Esophagus muscularis mucosa (tissue), 4 donors: ENCODE data around the gene IL2RA. TPM values are rescaled to one million over a fixed set of nuclear protein-coding genes. Genes with fewer than 3 reads are reported as not detected.

Source experiments
- DNase-seq: peaks from one replicate; pipeline ENCODE4 v3.0.0-alpha.2; 2017; ENCODE audit errors: extremely low spot score
- H3K27ac ChIP-seq, 4 donors: fragments of 200-600 bp; sonication (generic); replicated peaks in 1 of 4; 1 replicate in 3 of 4; 2 replicates in 1 of 4; pipeline ENCODE4 v1.5.1; 2016 to 2019; ENCODE audit warnings: mild to moderate bottlenecking in 1 of 4
- H3K27me3 ChIP-seq, 4 donors: fragments of 200-600 bp; sonication (generic); one replicate each; pipeline versions ENCODE4 v1.5.1 to v1.6.0; 2016 to 2019
- H3K36me3 ChIP-seq, 4 donors: fragments of 200-600 bp; sonication (generic); one replicate each; pipeline ENCODE4 v1.5.1; 2016 to 2019
- H3K4me1 ChIP-seq, 4 donors: fragments of 200-600 bp; sonication (generic); one replicate each; pipeline ENCODE4 v1.5.1; 2016 to 2019
- H3K4me3 ChIP-seq, 4 donors: fragments of 200-600 bp; sonication (generic); 1 replicate in 2 of 4; 2 replicates in 2 of 4; pipeline ENCODE4 v1.5.1; 2016 to 2019; ENCODE audit warnings: mild to moderate bottlenecking in 4 of 4, moderate library complexity in 1 of 4
- H3K9me3 ChIP-seq, 4 donors: fragments of 200-600 bp; sonication (generic); 1 replicate in 3 of 4; 2 replicates in 1 of 4; pipeline ENCODE4 v1.5.1; 2016 to 2019
- EP300 ChIP-seq: sonication (generic); formaldehyde crosslinking; IDR thresholded peaks from one replicate; pipeline ENCODE4 v1.6.1; 2017; ENCODE audit warnings: antibody characterized with exemption
- POLR2A ChIP-seq: fragments of 450-650 bp; IDR thresholded peaks from one replicate; pipeline ENCODE4 v1.6.1; 2017; ENCODE audit warnings: antibody characterized with exemption, moderate library complexity, mild to moderate bottlenecking, low read depth
- POLR2AphosphoS5 ChIP-seq, 2 donors: sonication (generic); formaldehyde crosslinking; IDR thresholded peaks; one replicate each; pipeline ENCODE4 v1.6.1; 2017; ENCODE audit warnings: antibody characterized with exemption in 2 of 2
- WGBS: methylation state at CpG from one replicate; pipeline ENCODE4 v1.1.5; 2018; 5-methylcytosine and 5-hydroxymethylcytosine counted together
- intact Hi-C: fragments of 100-400 bp; cut with DNase I; formaldehyde crosslinking; loops from one replicate; pipeline ENCODE4 v1.15.1; 2023
- total RNA-seq, 4 donors: library from RNA; depleted of rRNA; stranded (reverse); fragments of >200 nt; gene quantifications; one replicate each; pipeline versions ENCODE4 v1.1.0 to v1.2.1, GENCODE V29; 2016
- TF ChIP-seq, protein P1 (sequence below), 3 experiments: fragments of 200-600 bp in 2 of 3; fragments of 450-650 bp in 1 of 3; sonication (generic) in 2 of 3; IDR thresholded peaks; one replicate each; pipeline ENCODE4 v1.5.1; 2017 to 2019; ENCODE audit warnings: antibody characterized with exemption in 3 of 3, mild to moderate bottlenecking in 2 of 3, moderate library complexity in 1 of 3

The IL2RA gene
- total RNA-seq, 4 donors from 2014 or later = 0.39 to 17.4 (median 1.1) TPM

DNA sequence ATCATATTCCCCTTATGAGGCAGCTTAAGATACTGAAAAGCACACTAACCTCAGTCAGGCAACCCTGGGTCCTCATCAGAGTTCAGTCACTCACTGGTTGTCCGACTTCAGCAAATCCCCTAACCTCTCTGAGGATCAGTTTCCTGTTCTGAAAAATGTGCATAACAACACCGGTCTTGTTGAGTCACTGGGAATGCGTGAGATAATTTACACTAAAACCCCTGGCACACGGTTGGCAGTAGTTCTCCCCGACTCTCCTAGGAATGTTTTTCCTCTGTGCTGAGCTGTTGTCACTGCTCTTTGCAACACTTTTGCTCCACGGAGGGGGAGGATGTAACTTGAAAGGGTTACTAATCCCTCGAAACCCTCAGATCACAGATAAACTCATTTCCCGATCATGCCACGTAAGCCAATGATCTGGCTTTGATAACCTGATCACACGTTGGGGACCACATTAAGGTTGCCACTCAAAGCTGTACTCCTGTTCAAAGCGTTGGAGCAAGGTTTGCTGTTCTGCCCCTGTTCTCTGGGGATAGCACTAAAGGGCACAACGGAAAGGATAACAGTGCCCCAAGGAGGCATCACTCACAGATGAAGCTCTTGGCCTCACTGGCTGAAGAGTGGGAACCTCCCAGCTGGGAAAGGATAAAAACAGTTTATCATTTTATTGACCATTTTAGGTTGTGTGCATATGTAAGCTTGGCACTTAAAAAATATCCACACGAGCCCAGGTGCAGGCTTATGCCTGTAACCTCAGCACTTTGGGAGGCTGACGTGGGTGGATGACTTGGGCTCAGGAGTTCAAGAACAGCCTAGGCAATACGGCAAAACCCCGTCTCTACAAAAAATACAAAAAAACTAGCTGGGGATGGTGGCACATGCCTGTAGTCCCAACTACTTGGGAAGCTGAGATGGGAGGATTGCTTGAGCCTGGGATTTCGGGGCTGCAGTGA is 21.6 kb upstream of the IL2RA start:
- peaks cover 0 to 34% (median 0%) of the 10 kb centered on the region in 4 donors for H3K27me3 ChIP-seq
- no peak for TF ChIP-seq POLR2AphosphoS5 (IDR thresholded peaks at IDR 0.05)
- no peaks in the 10 kb centered on the region for H3K9me3 ChIP-seq
- H3K27ac ChIP-seq = no peak overlapping the region
- no peak overlapping the region for H3K4me3 ChIP-seq
- H3K4me1 ChIP-seq = peaks cover 17 to 25% (median 18%) of the 10 kb centered on the region in 4 donors
- WGBS = 61% methylated on average over 16 of the region's 17 CpGs
- intact Hi-C loops = no loop called here
- DNase-seq = no peak
- no peaks in the 10 kb centered on the region for H3K36me3 ChIP-seq

DNA sequence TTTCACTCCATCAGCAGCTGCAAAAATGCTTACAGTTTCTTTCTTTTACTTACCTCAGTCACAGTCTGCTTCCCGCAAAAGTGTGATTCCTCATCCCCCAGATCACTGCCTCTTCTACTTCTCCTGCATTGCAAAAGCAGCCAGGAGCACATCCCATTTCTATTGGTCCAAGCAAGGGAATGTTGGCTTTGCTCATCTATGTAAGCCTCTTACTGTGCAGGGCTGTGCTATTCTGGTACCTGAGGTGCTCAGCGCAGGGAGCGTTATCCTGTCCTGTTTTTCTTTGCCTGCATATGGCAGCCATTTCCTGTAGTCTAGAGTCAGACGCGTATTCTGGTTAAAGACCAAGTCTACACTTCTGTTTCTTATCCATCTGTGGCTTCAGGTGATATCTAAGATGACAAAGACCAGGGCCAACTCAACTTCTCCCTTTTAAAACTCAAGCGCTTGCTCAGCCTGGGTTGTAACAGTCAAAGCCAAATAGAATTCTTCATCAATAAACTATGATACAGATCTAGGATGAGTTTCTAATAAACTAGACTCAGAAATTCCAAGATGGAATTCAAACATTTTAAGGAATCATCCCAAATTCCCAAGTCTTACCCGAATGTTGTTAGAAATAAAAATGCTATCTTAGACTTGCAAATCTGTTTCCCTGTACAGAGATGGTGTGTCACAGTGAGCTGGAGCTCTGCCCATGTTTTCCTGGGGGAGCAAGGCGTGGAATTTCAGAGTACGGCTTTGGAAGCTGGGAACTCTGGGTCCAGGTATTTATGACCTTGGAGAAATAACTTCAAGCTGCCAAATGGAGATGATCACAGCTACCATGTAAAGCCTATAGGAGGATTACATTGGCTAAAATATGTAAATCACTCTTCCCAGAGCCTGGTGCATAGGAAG is 20.6 kb upstream of the IL2RA start:
- H3K9me3 ChIP-seq = no peaks in the 10 kb centered on the region
- no peak overlapping the region for H3K4me3 ChIP-seq
- H3K4me1 ChIP-seq = peaks cover 11 to 19% (median 16%) of the 10 kb centered on the region in 4 donors
- no peak for TF ChIP-seq POLR2A
- TF ChIP-seq, protein P1, sequence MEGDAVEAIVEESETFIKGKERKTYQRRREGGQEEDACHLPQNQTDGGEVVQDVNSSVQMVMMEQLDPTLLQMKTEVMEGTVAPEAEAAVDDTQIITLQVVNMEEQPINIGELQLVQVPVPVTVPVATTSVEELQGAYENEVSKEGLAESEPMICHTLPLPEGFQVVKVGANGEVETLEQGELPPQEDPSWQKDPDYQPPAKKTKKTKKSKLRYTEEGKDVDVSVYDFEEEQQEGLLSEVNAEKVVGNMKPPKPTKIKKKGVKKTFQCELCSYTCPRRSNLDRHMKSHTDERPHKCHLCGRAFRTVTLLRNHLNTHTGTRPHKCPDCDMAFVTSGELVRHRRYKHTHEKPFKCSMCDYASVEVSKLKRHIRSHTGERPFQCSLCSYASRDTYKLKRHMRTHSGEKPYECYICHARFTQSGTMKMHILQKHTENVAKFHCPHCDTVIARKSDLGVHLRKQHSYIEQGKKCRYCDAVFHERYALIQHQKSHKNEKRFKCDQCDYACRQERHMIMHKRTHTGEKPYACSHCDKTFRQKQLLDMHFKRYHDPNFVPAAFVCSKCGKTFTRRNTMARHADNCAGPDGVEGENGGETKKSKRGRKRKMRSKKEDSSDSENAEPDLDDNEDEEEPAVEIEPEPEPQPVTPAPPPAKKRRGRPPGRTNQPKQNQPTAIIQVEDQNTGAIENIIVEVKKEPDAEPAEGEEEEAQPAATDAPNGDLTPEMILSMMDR (IDR thresholded peaks at IDR 0.05) = no peak
- TF ChIP-seq POLR2AphosphoS5 (IDR thresholded peaks at IDR 0.05) = no peak
- no peak for TF ChIP-seq EP300
- no peak for DNase-seq
- H3K36me3 ChIP-seq = no peaks in the 10 kb centered on the region
- intact Hi-C loops = no loop called here
- 72% methylated on average over 9 of the region's 9 CpGs for WGBS
- H3K27me3 ChIP-seq = peaks cover 0 to 35% (median 0%) of the 10 kb centered on the region in 4 donors
- no peak overlapping the region for H3K27ac ChIP-seq

DNA sequence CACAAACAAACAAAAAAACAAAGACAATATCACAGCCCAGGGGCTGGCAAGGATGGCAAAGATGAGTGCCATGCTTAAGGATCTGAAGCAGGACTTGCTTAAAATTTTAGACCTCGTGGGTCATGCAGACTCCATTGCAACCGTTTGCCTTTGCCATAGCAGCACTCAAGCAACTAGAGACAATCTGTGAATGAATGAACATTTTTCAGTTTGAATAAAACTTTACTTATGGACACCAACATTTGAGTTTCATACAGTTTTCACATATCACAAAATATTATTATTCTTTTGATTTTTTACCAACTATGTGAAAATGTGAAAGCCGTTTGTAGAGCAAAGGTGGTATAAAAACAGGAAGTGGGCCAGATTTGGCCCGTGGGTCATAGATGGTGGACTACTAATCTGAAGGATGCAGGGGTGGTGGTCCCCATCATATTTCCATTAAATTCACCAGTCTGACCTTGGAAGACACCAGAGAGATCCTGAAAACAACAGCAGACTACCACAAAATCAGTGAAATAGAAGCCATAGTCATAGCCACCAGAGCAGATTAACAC is 18.3 kb upstream of the IL2RA start:
- peaks cover 0 to 42% (median 0%) of the 10 kb centered on the region in 4 donors for H3K27me3 ChIP-seq
- no peaks in the 10 kb centered on the region for H3K9me3 ChIP-seq
- H3K4me1 ChIP-seq = peaks cover 0 to 8% (median 6%) of the 10 kb centered on the region in 4 donors
- WGBS = 71% methylated on average over 4 of the region's 4 CpGs
- intact Hi-C loops = no loop called here
- H3K27ac ChIP-seq = no peak overlapping the region
- DNase-seq = no peak
- TF ChIP-seq POLR2AphosphoS5 (IDR thresholded peaks at IDR 0.05) (no peak), POLR2A (no peak), EP300 (no peak)
- TF ChIP-seq, protein P1 (IDR thresholded peaks at IDR 0.05) = no peak
- no peaks in the 10 kb centered on the region for H3K36me3 ChIP-seq
- H3K4me3 ChIP-seq = no peak overlapping the region

DNA sequence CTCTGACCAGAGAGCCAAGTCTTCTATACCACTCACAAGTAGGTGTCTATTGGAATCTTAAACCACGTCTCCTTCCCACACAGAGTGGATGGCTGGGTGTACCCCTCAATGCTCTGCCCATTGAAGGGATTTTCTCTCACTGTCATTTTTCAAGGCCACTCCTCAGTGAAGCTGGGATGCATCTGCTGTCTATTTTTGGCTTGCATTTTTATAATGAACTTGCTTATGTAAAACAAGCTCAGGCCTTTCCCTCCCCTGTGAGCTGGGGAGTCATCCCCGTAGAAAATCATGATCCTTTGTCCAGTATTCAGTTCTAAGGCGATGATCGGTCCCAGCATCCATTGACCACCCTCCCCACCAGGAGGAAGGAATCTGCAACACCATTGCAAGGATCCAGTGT is 16.9 kb upstream of the IL2RA start:
- intact Hi-C loops = no loop called here

More for the DNA sequence above, 16.9 kb upstream of the IL2RA start:
- DNase-seq = no peak
- WGBS = 72% methylated on average over 4 of the region's 4 CpGs
- Histone ChIP-seq H3K27ac (no peak overlapping the region), H3K9me3 (no peaks in the 10 kb centered on the region), H3K36me3 (no peaks in the 10 kb centered on the region), H3K4me3 (no peak overlapping the region), H3K4me1 (peaks cover 0 to 8% (median 6%) of the 10 kb centered on the region in 4 donors), H3K27me3 (peaks cover 0 to 43% (median 0%) of the 10 kb centered on the region in 4 donors)
- TF ChIP-seq, protein P1 (IDR thresholded peaks at IDR 0.05) = no peak
- TF ChIP-seq POLR2AphosphoS5 (IDR thresholded peaks at IDR 0.05) = no peak
